ENCODE measurements around the gene NBPF9. TPM values are rescaled to one million over a fixed set of nuclear protein-coding genes. Genes with fewer than 3 reads are reported as not detected.
"Not testable (repeated sequence)": the region's sequence is repeated elsewhere in the genome, so short reads cannot be mapped to it uniquely, and the experiment has no call there.

The NBPF9 gene
- total RNA-seq = 10 to 100 TPM; 15.6 to 18.1 TPM
- long read RNA-seq, partial matches to known transcripts = 2 of 20 reads
- long read RNA-seq, other reads (novel, unspliced or antisense) = 18 of 20 reads

GRCh38 chr1:149103109-149104081 is at the start of gene NBPF9:
Gene NBPF9 (minus strand): TSS chr1:149103551. CDS start chr1:149082139, 21,412 bp downstream.
- ATAC-seq (peak; percentile 98), DNase-seq (peak; percentile 46 to 61)
- intact Hi-C loops (cut with DNase I, micrococcal nuclease) = not testable (repeated sequence)

DNA sequence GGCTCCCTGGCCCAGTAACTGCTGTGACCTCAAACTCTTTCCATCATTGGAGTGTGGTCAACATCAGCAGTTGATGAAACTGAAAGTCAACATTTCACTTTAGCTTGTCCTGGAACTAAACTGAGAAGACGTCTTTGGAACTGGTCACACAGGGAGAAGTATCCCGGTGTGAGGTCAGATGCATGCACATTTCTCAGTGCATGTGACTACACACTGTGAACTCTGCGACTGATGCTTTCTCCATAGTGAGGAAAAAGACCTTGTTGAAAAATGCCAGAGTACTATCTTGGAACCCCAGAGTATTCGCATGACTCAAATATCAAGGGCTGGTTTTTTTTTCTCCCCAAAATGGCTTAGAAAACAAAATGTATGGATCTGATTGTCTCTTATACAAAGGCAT is 46.6 kb upstream of the NBPF9 start:
- intact Hi-C loops (cut with DNase I, micrococcal nuclease); DNase-seq; ATAC-seq: not testable (repeated sequence)

- intact Hi-C loops (cut with DNase I, micrococcal nuclease); DNase-seq; ATAC-seq: not testable (repeated sequence)
Measured at GRCh38 chr1:149137585-149137984, 34.2 kb upstream of the NBPF9 start.

GRCh38 chr1:149130938-149131337 is 27.6 kb upstream of the NBPF9 start:
- intact Hi-C loops (cut with DNase I, micrococcal nuclease) = not testable (repeated sequence)

DNA sequence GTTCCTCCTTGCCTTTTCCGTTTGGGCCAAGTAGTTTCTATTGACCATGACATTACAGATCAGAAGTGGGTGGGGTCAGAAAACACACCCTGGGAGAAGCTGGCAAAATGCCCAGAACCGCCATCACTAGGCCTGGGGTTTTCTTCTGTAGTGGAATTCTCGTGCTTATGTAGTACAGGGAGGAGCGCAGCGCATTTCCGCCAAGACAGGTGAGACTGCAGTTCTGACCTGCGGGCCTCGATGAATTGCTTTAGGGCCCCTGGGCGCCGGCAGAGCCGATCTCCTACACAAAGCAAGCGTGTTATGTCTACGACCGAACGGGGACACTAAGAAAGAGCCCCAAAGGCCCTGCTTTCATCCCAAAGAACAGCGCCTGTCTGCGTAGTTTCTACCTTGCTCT is 25.9 kb upstream of the NBPF9 start:
- intact Hi-C loops (cut with DNase I, micrococcal nuclease) = not testable (repeated sequence)
- ATAC-seq = peak; percentile 62

More at GRCh38 chr1:149130938-149131337, 27.6 kb upstream of the NBPF9 start:
- DNase-seq, ATAC-seq: not testable (repeated sequence)

GRCh38 chr1:149126555-149127145 is 23.3 kb upstream of the NBPF9 start:
- intact Hi-C loops (cut with DNase I, micrococcal nuclease); ATAC-seq; DNase-seq: not testable (repeated sequence)

More for the DNA sequence above, 25.9 kb upstream of the NBPF9 start:
- DNase-seq = not testable (repeated sequence)

DNA sequence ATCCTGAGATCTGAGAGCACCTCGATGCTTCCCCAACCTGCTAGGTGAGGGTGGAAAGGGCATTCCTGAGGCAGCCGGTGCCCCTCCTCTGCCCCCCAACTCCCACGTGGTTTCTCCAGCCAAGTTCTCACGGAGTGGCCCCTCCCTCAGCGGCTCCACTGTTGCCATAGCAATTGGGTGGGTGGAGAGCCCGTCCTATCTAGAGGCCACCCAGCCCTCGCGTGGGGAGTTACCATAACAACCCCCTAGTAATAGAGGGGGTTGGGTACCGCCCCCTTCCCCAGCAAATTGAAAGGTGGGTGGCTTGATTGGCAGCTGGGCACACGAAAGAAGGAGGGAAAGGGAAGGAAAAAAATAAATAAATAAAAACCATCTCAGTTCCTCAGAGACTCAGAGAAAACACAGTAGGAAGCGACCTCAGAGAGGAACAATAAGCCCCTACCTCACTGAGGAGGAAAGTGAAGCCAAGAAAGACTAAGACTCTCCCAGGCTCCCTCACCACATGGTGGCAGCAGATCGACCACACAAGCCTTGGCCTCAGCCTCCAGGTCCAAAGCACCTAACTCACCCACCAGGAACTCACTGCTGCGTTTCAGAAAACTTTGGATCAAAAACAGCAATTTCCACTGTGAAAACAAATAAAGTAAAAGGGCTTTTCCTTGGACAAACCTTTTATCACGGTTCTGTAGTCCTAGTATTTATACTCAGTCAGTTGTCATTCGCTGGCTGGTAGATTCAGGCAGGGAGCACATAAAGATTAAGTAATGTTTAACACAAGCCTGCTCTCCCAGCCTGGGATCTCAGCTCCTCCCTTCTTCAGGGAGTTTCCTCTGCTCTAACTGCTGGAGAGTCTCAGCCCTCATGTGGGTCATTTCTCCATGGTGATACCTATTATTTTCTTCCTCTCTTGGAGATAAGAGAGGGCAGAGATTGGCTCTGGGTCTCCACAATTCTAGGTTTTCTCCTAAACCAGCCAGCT is 20.9 kb upstream of the NBPF9 start:
- ATAC-seq = peak; percentile 83
- DNase-seq = peak in 1 of 2 donors; percentile 31
- intact Hi-C loops (cut with DNase I, micrococcal nuclease) = not testable (repeated sequence)

- ATAC-seq; DNase-seq; intact Hi-C loops (cut with DNase I, micrococcal nuclease): not testable (repeated sequence)
Measured at GRCh38 chr1:149112828-149113227, 9.5 kb upstream of the NBPF9 start.

GRCh38 chr1:149110343-149110742 is 7.0 kb upstream of the NBPF9 start:
- intact Hi-C loops (cut with DNase I, micrococcal nuclease) = not testable (repeated sequence)
- DNase-seq = peak; percentile 30 to 41
- ATAC-seq = peak; percentile 57

DNA sequence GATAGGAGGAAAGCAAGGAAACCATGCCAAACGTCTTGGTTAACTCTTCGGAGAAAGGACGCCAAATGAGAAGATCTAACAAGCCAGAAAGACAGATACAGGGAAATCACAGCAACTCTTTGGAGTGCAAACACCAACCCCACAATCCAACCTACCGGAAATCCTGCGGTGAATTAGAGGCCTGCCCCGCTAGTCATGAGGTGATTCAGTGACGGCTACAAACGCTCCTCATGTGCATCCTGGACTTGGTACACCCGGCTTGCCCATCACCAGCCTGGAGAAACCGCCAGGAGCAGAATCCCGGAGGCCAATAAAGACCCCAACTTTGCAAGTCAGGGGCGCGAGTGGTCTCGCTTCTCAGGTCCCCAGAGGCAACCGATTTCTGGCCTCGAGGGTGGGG is 777 bp downstream of the NBPF9 start:
- DNase-seq = peak in 1 of 2 donors; percentile 46
- intact Hi-C loops (cut with DNase I, micrococcal nuclease) = not testable (repeated sequence)
- ATAC-seq = peak; percentile 74

DNA sequence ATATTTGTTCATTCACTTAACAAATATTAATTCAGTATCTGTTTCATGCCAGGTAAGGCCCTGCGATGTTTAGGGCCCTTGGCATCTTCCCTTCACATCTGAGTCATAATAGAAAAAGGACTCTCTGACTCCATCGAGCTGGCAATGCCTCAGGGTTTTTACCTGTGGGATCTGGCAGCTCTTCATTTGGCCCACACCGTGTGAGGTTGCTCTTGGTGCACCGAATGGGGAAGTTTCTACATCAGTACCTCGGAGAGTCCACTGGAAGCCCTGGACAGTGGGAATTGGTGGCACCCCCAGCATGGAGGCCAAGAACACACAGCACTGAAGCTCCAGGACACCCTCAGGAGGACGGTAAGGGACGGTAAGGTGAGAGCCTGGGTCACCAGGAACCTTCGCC is 5.1 kb downstream of the NBPF9 start:
- DNase-seq; ATAC-seq; intact Hi-C loops (cut with DNase I, micrococcal nuclease): not testable (repeated sequence)

GRCh38 chr1:149093155-149093554 is 10.2 kb downstream of the NBPF9 start:
- intact Hi-C loops (cut with DNase I, micrococcal nuclease); DNase-seq; ATAC-seq: not testable (repeated sequence)

DNA sequence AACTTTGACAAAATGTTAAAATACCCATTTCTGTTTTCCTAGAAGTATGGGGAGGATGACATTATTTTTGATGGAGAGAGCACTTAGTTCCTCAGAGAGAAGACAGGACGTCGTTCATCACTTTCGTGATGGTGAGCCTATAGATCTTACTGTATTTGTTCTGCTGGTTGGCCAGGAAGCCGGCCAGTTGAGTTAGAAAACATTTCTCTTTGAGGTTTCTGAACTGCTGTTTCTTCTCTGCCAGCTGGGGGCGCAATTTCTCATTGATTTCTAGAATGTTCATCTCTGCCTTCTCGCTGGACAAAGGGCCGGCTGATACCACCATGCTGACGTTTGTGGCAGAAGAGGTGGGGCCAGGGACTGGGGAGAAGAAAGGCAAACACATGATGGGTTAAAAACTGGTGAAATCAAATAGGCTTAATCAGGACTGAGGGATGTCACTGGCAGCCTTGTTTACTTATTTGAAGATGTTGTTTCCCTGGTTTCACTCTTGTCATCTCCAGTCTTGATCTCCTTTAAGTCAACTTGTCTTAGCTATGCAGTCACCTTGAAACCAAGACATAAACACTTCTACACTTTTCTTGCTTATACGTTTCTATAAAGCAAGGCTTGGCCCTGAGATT is 27.7 kb downstream of the NBPF9 start:
- not testable (repeated sequence) for ATAC-seq

DNA sequence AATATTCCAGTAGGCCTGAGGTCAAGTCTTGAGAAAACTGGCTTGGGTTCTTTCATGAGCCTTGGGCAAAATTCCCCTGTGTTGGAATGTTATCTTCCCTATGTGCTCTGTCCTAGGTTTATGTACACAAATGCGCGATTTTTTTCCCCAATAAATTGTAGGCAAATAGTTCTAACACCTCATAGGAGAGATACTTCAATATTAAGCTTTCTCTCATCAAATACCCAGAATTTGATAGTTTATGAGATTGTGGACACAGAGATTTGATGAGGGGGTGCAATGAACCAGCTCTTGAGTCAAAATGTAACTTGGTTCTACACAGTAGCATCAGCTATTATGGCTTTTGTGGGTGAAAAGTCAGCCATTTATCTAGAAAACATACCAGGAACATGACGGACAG is 38.7 kb downstream of the NBPF9 start:
- DNase-seq; intact Hi-C loops (cut with DNase I, micrococcal nuclease); ATAC-seq: not testable (repeated sequence)

More for the DNA sequence above, 27.7 kb downstream of the NBPF9 start:
- DNase-seq; intact Hi-C loops (cut with DNase I, micrococcal nuclease): not testable (repeated sequence)

GRCh38 chr1:149043056-149043455 is 60.3 kb downstream of the NBPF9 start:
- intact Hi-C loops (cut with DNase I, micrococcal nuclease); DNase-seq; ATAC-seq: not testable (repeated sequence)

- ATAC-seq; intact Hi-C loops (cut with DNase I, micrococcal nuclease); DNase-seq: not testable (repeated sequence)
Measured at GRCh38 chr1:149033916-149034315, 69.4 kb downstream of the NBPF9 start.

DNA sequence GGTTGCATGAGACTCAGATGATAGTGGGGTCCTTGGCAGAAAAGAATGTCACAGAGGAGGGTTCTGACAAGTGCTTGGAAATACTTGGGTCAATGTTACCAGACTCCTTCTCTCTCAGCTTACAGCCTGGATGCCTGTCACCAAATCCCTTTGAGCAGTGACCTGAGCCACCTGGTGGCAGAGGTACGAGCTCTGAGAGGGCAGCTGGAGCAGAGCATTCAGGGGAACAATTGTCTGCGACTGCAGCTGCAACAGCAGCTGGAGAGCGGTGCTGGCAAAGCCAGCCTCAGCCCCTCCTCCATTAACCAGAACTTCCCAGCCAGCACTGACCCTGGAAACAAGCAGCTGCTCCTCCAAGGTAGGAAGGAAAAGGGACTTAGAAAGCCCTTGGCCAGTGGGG is 79.0 kb downstream of the NBPF9 start:
- ATAC-seq; intact Hi-C loops (cut with DNase I, micrococcal nuclease): not testable (repeated sequence)

More for the DNA sequence above, 79.0 kb downstream of the NBPF9 start:
- DNase-seq = not testable (repeated sequence)

Measured in left colon (tissue), 2 donors.